K562 (cell line): Measurements from ENCODE around the gene SH3YL1. TPM values are rescaled to one million over a fixed set of nuclear protein-coding genes. Genes with fewer than 3 reads are reported as not detected.

Source experiments
- CXXC5 ChIP-seq: fragments of 250-450 bp; sonication (Bioruptor Pico); IDR thresholded peaks from 2 replicates; pipeline ENCODE4 v1.8.0; 2022; ENCODE audit warnings: inconsistent platforms, mild to moderate bottlenecking, moderate library complexity
- RBM25 ChIP-seq: fragments of 200-400 bp; formaldehyde crosslinking; IDR thresholded peaks from 2 replicates; pipeline ENCODE4 v1.6.1; 2018; ENCODE audit warnings: low read length, low read depth, moderate library complexity; ENCODE audit not compliant: severe bottlenecking
- YY1 ChIP-seq, 3 experiments: IDR thresholded peaks; 2 replicates each; pipeline ENCODE4 v1.6.1; 2011; ENCODE audit warnings: low read length in 2 of 3, mild to moderate bottlenecking in 2 of 3, moderate library complexity in 2 of 3, borderline replicate concordance in 1 of 3, control low read depth in 1 of 3, low read depth in 1 of 3; ENCODE audit not compliant: insufficient read depth in 3 of 3, insufficient replicate concordance in 2 of 3, control insufficient read depth in 1 of 3, insufficient read length in 1 of 3; ENCODE audit errors: extremely low read depth in 1 of 3
- ZNF316 ChIP-seq: fragments of 450-650 bp; IDR thresholded peaks from 2 replicates; pipeline ENCODE4 v1.6.1; 2016
- polyA plus RNA-seq, 8 experiments: library from polyadenylated mRNA; depleted of rRNA in 4 of 8; stranded (reverse) in 5 of 8; unstranded in 3 of 8; fragments of >200 nt; fragmentation: Nextera tagmentation in 2 of 8; fragmentation: Illumina TruSeq in 1 of 8; extraction: Ambion mirVana in 2 of 8; extraction: Trizol in 1 of 8; gene quantifications; 2 replicates each; pipeline versions ENCODE4 v1.2.1 to v1.2.3, GENCODE V29; 2011 to 2014; ENCODE audit warnings: inconsistent platforms in 1 of 8, missing spikeins in 1 of 8
- total RNA-seq, 7 experiments: library from RNA; depleted of rRNA in 6 of 7; stranded (reverse); fragments of >200 nt in 6 of 7; fragmentation: Illumina TruSeq in 2 of 7; extraction: Trizol in 2 of 7; gene quantifications; 2 replicates each; pipeline versions ENCODE4 v1.2.1 to v1.2.3, GENCODE V29; 2011 to 2021; ENCODE audit warnings: low replicate concordance in 1 of 7
- TF ChIP-seq, protein P1 (sequence below): fragments of 200-800 bp; sonication (Bioruptor generic); IDR thresholded peaks from 2 replicates; pipeline ENCODE4 v1.6.1; 2016; ENCODE audit warnings: missing genetic modification characterization, missing compliant biosample characterization
- TF ChIP-seq, protein P2 (sequence below): fragments of 200-400 bp; formaldehyde crosslinking; IDR thresholded peaks from 2 replicates; pipeline ENCODE4 v1.6.1; 2017; ENCODE audit warnings: mild to moderate bottlenecking, low read depth, low read length, moderate library complexity

Gene SH3YL1
- total and polyA plus RNA-seq, 9 of the 15 experiments (the other 6 are each of a cell fraction or from before 2014, with no cell fraction given): 3.9 to 7.8 (median 5.3) TPM

DNA sequence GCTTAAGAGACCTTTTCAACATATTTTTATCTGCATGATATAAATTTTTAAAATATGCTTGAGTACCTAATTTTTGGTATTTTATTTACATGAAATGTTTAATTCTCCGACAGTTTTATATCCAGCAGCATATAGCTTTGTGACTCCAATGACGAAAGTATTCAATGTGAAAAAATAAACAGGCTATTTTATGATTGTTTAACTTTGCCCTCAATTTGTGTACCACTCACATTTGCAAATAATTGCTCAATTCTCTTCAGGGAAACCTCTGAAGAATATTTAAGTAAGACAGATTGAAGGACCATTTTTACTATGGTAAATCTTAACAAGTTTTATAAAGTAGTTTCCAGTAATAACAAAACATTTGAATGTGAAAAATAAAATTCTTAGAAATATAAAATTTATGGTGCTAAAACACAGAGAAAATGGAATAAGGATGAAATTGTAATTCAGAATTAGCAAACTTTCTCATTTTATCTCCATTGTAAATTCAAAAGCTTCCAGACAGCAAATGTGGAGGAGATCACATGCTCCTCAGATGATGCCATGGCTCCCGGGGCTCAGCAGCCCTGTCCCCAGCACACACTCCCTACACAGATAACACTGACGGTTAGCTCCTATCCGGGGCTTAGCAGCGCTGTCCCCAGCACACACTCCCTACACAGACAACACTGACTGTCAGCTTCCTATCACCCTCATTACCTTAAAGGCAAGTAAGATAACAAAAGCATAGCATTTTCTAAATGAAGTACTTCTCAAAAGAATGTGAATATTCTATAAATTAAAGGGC is 39.7 kb downstream of the SH3YL1 start (continued):
- TF ChIP-seq, protein P1, sequence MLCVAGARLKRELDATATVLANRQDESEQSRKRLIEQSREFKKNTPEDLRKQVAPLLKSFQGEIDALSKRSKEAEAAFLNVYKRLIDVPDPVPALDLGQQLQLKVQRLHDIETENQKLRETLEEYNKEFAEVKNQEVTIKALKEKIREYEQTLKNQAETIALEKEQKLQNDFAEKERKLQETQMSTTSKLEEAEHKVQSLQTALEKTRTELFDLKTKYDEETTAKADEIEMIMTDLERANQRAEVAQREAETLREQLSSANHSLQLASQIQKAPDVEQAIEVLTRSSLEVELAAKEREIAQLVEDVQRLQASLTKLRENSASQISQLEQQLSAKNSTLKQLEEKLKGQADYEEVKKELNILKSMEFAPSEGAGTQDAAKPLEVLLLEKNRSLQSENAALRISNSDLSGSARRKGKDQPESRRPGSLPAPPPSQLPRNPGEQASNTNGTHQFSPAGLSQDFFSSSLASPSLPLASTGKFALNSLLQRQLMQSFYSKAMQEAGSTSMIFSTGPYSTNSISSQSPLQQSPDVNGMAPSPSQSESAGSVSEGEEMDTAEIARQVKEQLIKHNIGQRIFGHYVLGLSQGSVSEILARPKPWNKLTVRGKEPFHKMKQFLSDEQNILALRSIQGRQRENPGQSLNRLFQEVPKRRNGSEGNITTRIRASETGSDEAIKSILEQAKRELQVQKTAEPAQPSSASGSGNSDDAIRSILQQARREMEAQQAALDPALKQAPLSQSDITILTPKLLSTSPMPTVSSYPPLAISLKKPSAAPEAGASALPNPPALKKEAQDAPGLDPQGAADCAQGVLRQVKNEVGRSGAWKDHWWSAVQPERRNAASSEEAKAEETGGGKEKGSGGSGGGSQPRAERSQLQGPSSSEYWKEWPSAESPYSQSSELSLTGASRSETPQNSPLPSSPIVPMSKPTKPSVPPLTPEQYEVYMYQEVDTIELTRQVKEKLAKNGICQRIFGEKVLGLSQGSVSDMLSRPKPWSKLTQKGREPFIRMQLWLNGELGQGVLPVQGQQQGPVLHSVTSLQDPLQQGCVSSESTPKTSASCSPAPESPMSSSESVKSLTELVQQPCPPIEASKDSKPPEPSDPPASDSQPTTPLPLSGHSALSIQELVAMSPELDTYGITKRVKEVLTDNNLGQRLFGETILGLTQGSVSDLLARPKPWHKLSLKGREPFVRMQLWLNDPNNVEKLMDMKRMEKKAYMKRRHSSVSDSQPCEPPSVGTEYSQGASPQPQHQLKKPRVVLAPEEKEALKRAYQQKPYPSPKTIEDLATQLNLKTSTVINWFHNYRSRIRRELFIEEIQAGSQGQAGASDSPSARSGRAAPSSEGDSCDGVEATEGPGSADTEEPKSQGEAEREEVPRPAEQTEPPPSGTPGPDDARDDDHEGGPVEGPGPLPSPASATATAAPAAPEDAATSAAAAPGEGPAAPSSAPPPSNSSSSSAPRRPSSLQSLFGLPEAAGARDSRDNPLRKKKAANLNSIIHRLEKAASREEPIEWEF (CRISPR knock-in tag): no peak
- TF ChIP-seq YY1 (IDR thresholded peaks at IDR 0.05; ENCODE audit: borderline replicate concordance in 1 of 3, control insufficient read depth in 1 of 3, extremely low read depth in 1 of 3, insufficient read depth in 3 of 3, insufficient read length in 1 of 3, insufficient replicate concordance in 2 of 3, low read depth in 1 of 3, low read length in 2 of 3) (no peak), ZNF316 (no peak), CXXC5 (CRISPR knock-in tag) (peak; percentile 30; the same call in 1 of the 2 replicates), RBM25 (no peak)
- TF ChIP-seq, protein P2, sequence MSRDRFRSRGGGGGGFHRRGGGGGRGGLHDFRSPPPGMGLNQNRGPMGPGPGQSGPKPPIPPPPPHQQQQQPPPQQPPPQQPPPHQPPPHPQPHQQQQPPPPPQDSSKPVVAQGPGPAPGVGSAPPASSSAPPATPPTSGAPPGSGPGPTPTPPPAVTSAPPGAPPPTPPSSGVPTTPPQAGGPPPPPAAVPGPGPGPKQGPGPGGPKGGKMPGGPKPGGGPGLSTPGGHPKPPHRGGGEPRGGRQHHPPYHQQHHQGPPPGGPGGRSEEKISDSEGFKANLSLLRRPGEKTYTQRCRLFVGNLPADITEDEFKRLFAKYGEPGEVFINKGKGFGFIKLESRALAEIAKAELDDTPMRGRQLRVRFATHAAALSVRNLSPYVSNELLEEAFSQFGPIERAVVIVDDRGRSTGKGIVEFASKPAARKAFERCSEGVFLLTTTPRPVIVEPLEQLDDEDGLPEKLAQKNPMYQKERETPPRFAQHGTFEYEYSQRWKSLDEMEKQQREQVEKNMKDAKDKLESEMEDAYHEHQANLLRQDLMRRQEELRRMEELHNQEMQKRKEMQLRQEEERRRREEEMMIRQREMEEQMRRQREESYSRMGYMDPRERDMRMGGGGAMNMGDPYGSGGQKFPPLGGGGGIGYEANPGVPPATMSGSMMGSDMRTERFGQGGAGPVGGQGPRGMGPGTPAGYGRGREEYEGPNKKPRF: no peak
